ENCODE data around the gene TXNDC8.
"Not testable (repeated sequence)": the region's sequence is repeated elsewhere in the genome, so short reads cannot be mapped to it uniquely, and the experiment has no call there.

TXNDC8 gene

DNA sequence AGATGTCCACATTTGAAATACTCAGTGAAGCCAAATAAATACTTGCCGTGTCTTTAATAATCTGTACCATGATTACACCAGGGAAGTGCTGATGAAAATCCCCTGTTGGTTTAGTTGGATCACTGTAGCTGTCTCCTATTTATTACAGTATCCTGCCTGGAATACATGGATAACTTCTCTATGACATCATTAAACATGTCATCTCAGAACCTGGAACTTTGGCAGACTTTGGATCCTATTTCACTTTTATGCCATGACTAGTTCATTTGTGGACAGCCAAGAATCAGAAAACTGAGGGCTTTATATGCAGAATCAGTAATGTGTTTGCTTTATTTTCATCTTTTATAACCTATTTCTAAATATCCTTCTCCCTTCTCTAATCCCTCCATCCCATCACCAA is at the start of gene TXNDC8:
Gene TXNDC8, minus strand, starts transcription at position 137 of the 400 bp plus-strand sequence.
- DNase-seq = no peak

- DNase-seq = no peak
Observed at GRCh38 chr9:110383491-110383890, 45.8 kb upstream of the TXNDC8 start.

GRCh38 chr9:110382731-110383130 is 45.1 kb upstream of the TXNDC8 start:
- DNase-seq = no peak

GRCh38 chr9:110371411-110372007 is 33.8 kb upstream of the TXNDC8 start:
- no peak for DNase-seq

GRCh38 chr9:110370315-110370714 is 32.7 kb upstream of the TXNDC8 start:
- no peak for DNase-seq

- DNase-seq = no peak
Observed at GRCh38 chr9:110364451-110364850, 26.8 kb upstream of the TXNDC8 start.

DNA sequence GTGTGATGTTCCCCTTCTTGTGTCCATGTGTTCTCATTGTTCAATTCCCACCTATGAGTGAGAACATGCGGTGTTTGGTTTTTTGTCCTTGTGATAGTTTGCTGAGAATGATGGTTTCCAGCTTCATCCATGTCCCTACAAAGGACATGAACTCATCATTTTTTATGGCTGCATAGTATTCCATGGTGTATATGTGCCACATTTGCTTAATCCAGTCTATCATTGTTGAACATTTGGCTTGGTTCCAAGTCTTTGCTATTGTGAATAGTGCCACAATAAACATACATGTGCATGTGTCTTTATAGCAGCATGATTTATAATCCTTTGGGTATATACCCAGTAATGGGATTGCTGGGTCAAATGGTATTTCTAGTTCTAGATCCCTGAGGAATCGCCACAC is 21.3 kb upstream of the TXNDC8 start:
- DNase-seq = not testable (repeated sequence)

DNA sequence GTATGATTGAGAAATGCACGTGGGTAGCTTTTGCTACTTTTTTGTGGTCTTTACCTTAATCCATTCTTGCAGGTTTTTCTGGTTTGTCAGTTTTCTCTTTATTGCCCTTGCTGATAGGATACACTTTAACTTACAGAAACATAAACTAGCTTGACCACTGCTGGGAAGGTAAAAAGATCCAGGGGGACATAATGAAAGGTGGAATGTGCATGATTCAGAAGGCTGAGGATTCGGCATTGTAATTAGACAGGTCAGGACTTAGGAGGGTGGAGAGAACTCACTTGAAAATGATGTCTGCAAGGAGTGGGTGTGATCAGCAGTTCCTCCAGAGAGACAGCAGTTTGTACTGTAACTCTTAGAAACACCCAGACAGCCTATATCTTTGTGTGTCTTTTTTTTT is 19.8 kb upstream of the TXNDC8 start:
- DNase-seq = no peak

DNA sequence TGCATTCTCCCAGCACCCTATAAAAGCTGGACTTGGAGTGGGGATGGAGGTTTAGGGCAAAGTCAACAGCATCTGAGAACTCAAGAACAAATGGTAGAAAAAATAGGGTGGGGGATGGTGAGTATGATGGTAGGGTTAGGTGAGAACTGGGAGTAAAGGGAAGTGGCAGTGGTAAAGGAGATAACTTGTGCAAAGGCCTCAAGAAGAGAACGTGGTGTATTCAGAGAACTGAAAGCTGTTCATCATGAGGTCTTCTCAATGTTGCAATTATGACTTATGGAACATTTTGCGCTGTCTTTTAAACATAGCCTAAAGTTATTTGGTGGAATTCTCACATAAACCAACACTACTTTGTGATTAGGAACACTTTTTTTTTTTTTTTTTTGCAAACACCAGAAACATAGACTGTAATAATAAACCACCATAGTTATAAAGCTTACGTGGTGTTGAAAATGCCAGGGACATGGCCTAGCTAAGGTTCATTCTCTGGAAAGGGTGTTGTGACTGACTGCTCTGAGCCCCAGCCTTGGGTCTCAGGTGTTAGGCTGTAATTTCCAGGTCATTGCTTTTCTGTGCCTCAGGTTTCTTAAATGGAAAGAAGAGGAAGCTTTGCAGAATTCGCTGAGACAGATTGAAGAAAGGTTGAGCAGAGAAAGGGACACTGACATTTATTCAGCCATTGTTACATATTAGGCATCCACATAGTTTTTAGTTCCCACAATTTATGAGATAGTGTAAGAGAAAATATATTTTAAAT is 19.2 kb upstream of the TXNDC8 start:
- DNase-seq = no peak

- no peak for DNase-seq
Observed at GRCh38 chr9:110355911-110356310, 18.2 kb upstream of the TXNDC8 start.

DNA sequence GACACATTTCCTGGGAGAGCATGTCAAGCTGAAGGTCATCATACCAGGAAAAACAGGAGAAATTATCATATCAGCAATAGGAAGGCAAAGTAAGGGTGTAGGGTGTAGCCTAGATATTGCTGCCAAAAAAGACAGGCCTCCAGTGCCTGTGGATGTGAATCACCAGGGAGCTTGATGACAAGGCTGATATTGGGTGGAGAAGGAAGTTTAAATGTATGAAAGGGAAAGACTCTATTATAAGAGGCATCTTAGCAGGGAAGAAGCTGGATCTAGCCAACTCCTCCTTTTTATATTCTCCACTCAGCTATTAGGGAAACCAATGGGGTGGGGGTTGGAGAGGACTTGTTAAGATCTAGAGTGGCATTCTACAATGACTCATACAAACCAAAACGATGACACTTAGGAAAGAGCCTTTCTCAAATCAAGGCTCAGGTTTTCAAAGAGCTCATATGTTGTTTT is 13.4 kb upstream of the TXNDC8 start:
- no peak for DNase-seq

DNA sequence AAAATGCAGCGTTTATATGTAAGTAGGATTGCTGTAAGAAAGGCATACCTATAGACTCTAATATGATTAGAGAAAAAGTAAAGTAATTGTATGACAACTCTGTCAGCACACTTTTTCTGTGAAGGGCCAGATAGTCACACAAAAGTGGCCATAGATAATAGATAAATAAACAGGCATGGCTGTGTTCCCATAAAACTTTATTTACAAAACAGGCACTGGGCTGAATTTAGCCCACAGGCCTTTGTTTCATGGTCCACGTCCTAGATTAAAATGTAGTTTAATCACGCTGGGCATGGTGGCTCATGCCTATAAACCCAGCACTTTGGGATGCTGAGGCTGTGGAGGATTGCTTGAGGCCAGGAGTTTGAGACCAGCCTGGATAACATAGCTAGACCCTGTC is 8.7 kb upstream of the TXNDC8 start:
- DNase-seq = no peak

DNA sequence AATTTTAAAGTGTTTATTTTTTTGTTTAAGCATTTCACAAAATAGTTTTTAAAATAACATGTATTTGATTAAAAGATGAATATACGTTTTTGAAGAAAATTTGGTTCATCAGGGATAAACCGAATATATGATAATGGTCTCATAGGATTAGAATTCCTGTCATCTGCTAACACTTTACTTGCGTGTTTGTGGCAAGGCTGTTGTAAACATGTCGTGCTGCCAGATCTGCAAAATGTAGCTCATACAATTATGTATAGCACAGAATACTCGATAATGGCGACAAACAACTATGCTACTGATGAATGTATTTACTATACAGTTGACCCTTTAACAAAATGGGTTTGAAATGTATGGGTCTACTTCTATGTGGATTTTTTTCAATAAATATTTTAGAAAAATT is 7.2 kb upstream of the TXNDC8 start:
- no peak for DNase-seq

DNA sequence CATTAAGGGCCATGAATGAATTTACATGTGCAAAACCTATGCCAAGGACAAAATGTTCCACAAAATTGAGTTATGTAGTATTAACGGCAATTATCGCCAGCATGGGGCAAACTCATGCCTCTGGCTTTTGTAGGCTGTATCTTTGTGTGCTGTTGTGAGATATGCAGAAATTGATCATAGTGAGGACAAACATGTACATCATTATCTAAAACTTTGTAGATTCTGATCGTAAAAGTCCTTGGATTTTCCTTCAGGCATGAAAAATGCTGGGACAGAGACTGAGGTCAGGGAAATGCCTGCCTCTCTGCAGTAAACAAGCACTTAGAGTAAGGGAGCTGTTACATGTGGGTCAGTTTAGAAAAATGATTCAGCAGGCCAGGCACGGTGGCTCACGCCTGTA is 5.9 kb upstream of the TXNDC8 start:
- DNase-seq = no peak

- no peak for DNase-seq
Observed at GRCh38 chr9:110340306-110340705, 2.6 kb upstream of the TXNDC8 start.

- no peak for DNase-seq
Observed at GRCh38 chr9:110338143-110338542, 480 bp upstream of the TXNDC8 start.

- no peak for DNase-seq
Observed at GRCh38 chr9:110336363-110336762, 1.3 kb downstream of the TXNDC8 start.

- no peak for DNase-seq
Observed at GRCh38 chr9:110334871-110335270, 2.8 kb downstream of the TXNDC8 start.

DNA sequence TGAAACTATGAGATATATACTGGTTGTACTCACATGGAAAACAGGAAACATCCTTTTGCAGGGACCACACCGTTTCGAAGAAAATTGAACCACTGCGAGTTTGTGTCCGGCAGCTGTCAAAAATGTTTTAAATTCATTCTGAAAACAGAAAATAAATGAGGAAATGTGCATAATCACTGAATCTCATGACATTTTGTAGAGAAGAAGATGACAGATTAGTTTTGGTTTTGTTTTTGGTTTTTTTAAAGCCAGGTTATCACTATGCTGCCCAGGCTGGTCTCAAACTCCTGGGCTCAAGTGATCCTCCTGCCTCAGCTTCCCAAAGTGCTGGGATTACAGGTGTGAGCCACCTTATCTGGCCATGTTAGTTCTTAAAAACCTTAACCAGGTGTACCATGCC is 3.5 kb downstream of the TXNDC8 start:
- DNase-seq = no peak

DNA sequence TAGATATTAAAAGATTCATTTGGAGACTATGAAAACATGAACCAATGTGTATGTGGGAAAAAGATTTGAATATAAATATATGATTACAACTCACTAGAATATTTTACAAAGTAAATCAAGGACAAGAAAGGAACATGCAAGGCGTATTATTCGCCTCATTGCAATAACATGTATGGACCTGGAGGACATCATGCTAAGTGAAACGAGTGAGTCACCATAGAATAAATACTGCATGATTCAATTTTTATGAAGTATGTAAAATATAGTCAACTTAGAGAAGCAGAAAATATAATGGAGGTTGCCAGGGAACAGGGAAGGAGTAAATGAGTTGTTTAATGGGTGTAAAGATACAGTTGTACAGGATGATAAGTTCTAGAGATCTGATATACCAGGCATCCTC is 4.9 kb downstream of the TXNDC8 start:
- no peak for DNase-seq

- no peak for DNase-seq
Observed at GRCh38 chr9:110330484-110331105, 7.1 kb downstream of the TXNDC8 start.

GRCh38 chr9:110329639-110330230 is 7.9 kb downstream of the TXNDC8 start:
- DNase-seq = no peak

DNA sequence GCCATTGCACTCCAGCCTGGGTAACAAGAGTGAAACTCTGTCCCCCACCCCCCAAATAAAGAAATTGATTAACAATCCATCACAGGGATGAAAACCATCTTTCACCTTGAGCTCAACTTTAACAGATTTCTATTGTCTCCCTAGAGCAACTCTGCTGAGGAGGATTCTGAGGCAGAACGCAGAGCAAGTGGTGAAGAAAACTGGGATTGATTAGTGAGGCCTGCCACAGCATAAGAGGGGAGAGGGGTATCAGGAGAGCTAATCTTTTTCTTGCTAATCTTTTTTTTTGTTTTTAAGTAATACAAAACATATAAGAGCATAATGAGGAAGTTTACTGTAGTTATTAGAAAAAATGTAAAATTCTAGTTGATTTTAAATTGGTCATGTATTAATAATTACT is 8.9 kb downstream of the TXNDC8 start:
- no peak for DNase-seq

DNA sequence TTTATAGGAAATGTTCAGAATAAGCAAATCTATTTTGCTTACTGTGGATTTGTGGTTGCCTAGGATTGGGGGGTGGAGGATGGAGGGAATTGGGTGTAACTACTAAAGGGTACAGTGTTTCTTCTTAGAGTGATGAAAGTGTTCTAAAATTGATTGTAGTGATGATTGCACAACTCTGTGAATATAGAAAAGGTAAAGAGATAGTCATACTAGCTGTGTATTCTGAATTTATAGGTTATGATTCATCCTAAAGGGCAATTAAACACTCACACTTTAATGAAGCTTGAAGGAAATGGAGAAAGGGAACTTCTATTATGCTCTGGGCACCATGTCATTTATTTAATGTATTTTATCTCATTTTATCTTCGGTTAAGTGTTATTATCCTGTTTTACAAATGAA is 9.9 kb downstream of the TXNDC8 start:
- no peak for DNase-seq
